K562 (cell line): ENCODE data around the gene SEC14L1. TPM values are rescaled to one million over a fixed set of nuclear protein-coding genes. Genes with fewer than 3 reads are reported as not detected.

Source experiments
- ATAC-seq: fragments of 200-7000 bp; cut with Tn5 transposase; 3 replicates; pipeline ENCODE4 v1.9.1; 2020; ENCODE audit warnings: moderate library complexity
- BruUV-seq: library from RNA; stranded (reverse); fragments of 400-500 nt; replicated peaks from 2 replicates; lab custom pipeline; 2021; lab: Mats Ljungman, UMichigan
- CTCF ChIA-PET: fragments of 300-600 bp; formaldehyde crosslinking; extraction: SDS; loops from one replicate; lab custom pipeline; 2021; ENCODE audit warnings: low intra/inter-chr PET ratio; lab: Yijun Ruan, JAX
- POLR2A ChIA-PET: fragments of 300-600, 350-650 bp; sonication (Branson Sonifier 250); formaldehyde crosslinking; extraction: SDS; loops from one replicate; lab custom pipeline; 2021; ENCODE audit warnings: antibody characterized with exemption, inconsistent platforms; lab: Yijun Ruan, JAX
- DNase-seq, 4 experiments: peaks; one replicate each; pipeline versions ENCODE4 v3.0.0 to v3.0.0-alpha.2; 2011 to 2018; ENCODE audit warnings: low spot score in 3 of 4, mixed read lengths in 3 of 4; ENCODE audit errors: extremely low read depth in 1 of 4
- FAIRE-seq: peaks from 2 replicates; lab custom pipeline; 2011; peaks lifted over from hg19 to GRCh38; lab: Jason Lieb, UNC
- H2AFZ ChIP-seq: 2 replicates; pipeline ENCODE4 v1.6.0; 2011; ENCODE audit warnings: low read depth, low read length, control low read depth, inconsistent platforms
- H3K27ac ChIP-seq: fragments of 200-600 bp; 3 replicates; pipeline ENCODE4 v1.8.0; 2011; ENCODE audit warnings: low read depth, mild to moderate bottlenecking, control low read depth, inconsistent platforms, low read length, moderate library complexity, mixed read lengths; ENCODE audit errors: extremely low read depth
- H3K27me3 ChIP-seq, 2 experiments: fragments of 300-600 bp in 1 of 2; 2 replicates in 1 of 2; 3 replicates in 1 of 2; pipeline versions ENCODE4 v1.6.0 to v1.8.0; 2011; ENCODE audit warnings: inconsistent platforms in 2 of 2, low read length in 2 of 2, mild to moderate bottlenecking in 1 of 2, mixed read lengths in 1 of 2, moderate library complexity in 1 of 2; ENCODE audit not compliant: control insufficient read depth in 2 of 2, insufficient read depth in 2 of 2
- H3K36me3 ChIP-seq: fragments of 300-600 bp; 3 replicates; pipeline ENCODE4 v1.8.0; 2011; ENCODE audit warnings: mild to moderate bottlenecking, low read length, inconsistent platforms; ENCODE audit not compliant: control insufficient read depth, insufficient read depth
- H3K4me1 ChIP-seq, 2 experiments: fragments of 200-600 bp in 1 of 2; replicated peaks in 1 of 2; 2 replicates in 1 of 2; 3 replicates in 1 of 2; pipeline versions ENCODE4 v1.5.1 to v1.8.0; 2011; ENCODE audit warnings: inconsistent platforms in 2 of 2, low read length in 2 of 2, mild to moderate bottlenecking in 1 of 2, mixed read lengths in 1 of 2, moderate library complexity in 1 of 2; ENCODE audit not compliant: control insufficient read depth in 2 of 2, insufficient read depth in 2 of 2
- H3K4me2 ChIP-seq: 2 replicates; pipeline ENCODE4 v1.6.1; 2011; ENCODE audit warnings: low read length, control low read depth, inconsistent platforms, mixed read lengths; ENCODE audit not compliant: insufficient read depth
- H3K4me3 ChIP-seq: fragments of 200-600 bp; sonication (generic), shearing (Covaris generic); 2 replicates; pipeline ENCODE4 v1.5.1; 2016; ENCODE audit warnings: control low read depth, inconsistent platforms
- H3K79me2 ChIP-seq: fragments of 200-600 bp; 3 replicates; pipeline ENCODE4 v1.8.0; 2011; ENCODE audit warnings: low read length, inconsistent platforms; ENCODE audit not compliant: control insufficient read depth, insufficient read depth
- H3K9ac ChIP-seq, 2 experiments: 2 replicates each; pipeline versions ENCODE4 v1.6.0 to v1.6.1; 2011; ENCODE audit warnings: low read depth in 2 of 2, low read length in 2 of 2, control low read depth in 1 of 2, inconsistent platforms in 1 of 2, mild to moderate bottlenecking in 1 of 2, mixed read lengths in 1 of 2; ENCODE audit not compliant: insufficient read depth in 1 of 2
- H3K9me1 ChIP-seq: one replicate; pipeline ENCODE4 v1.6.0; 2011; ENCODE audit warnings: inconsistent platforms, mild to moderate bottlenecking, low read length, moderate library complexity; ENCODE audit not compliant: control insufficient read depth, insufficient read depth
- H3K9me3 ChIP-seq: replicated peaks from 2 replicates; pipeline ENCODE4 v1.5.1; 2011; ENCODE audit warnings: low read depth, low read length, inconsistent platforms; ENCODE audit not compliant: control insufficient read depth, insufficient read depth
- H4K20me1 ChIP-seq: replicated peaks from 2 replicates; pipeline ENCODE4 v1.6.1; 2011; ENCODE audit warnings: low read length, inconsistent platforms, mixed read lengths; ENCODE audit not compliant: control insufficient read depth, insufficient read depth
- MEF2A ChIP-seq: IDR thresholded peaks from 2 replicates; pipeline ENCODE4 v1.6.1; 2011; ENCODE audit warnings: low read depth, mild to moderate bottlenecking, low read length, moderate library complexity; ENCODE audit not compliant: control insufficient read depth
- NFIC ChIP-seq: fragments of 450-650 bp; IDR thresholded peaks from 2 replicates; pipeline ENCODE4 v1.6.1; 2017; ENCODE audit warnings: mild to moderate bottlenecking, inconsistent platforms
- NFIX ChIP-seq: fragments of 250-450 bp; sonication (Bioruptor Pico); IDR thresholded peaks from 2 replicates; pipeline ENCODE4 v1.4.0; 2020; ENCODE audit warnings: low read depth, mild to moderate bottlenecking, moderate library complexity
- RBBP5 ChIP-seq: fragments of 200-600 bp; sonication (generic); IDR thresholded peaks from 2 replicates; pipeline ENCODE4 v1.6.1; 2012; ENCODE audit warnings: borderline replicate concordance, mild to moderate bottlenecking, low read length, control low read depth, inconsistent platforms; ENCODE audit not compliant: insufficient read depth, poor library complexity, severe bottlenecking
- TAL1 ChIP-seq: fragments of 450-650 bp; IDR thresholded peaks from 2 replicates; pipeline ENCODE4 v1.6.1; 2016; ENCODE audit warnings: mild to moderate bottlenecking
- UBTF ChIP-seq, 2 experiments: IDR thresholded peaks; 2 replicates each; pipeline ENCODE4 v1.6.1; 2012; ENCODE audit warnings: improper control_type of control experiment in 2 of 2, low read depth in 2 of 2, low read length in 2 of 2, borderline replicate concordance in 1 of 2
- ZBTB11 ChIP-seq, 3 experiments: fragments of 200-800 bp in 1 of 3; fragments of 250-450 bp in 1 of 3; fragments of 450-650 bp in 1 of 3; sonication (Bioruptor Pico) in 1 of 3; sonication (Bioruptor generic) in 1 of 3; formaldehyde crosslinking in 1 of 3; IDR thresholded peaks; 2 replicates each; pipeline versions ENCODE4 v1.6.1 to v1.8.0; 2016 to 2022; ENCODE audit warnings: mild to moderate bottlenecking in 2 of 3, missing genetic modification characterization in 2 of 3, missing compliant biosample characterization in 1 of 3, moderate library complexity in 1 of 3
- WGBS: fragments of 100-300 bp; shearing (Covaris generic); methylation state at CpG from one replicate; pipeline ENCODE4 v1.1.6; 2016; ENCODE audit warnings: low coverage, mixed read lengths; ENCODE audit not compliant: insufficient coverage; ENCODE audit errors: missing lambda C conversion rate; 5-methylcytosine and 5-hydroxymethylcytosine counted together
- in situ Hi-C: fragments of 300-500 bp; cut with MboI; formaldehyde crosslinking; loops from 4 replicates; pipeline ENCODE4 v1.15.0; 2018; ENCODE audit warnings: inconsistent platforms, mixed read lengths
- intact Hi-C: fragments of 100-400 bp; cut with micrococcal nuclease; formaldehyde crosslinking; loops from 2 replicates; pipeline ENCODE4 v1.14.2; 2022
- polyA plus RNA-seq, 8 experiments: library from polyadenylated mRNA; depleted of rRNA in 4 of 8; stranded (reverse) in 5 of 8; unstranded in 3 of 8; fragments of >200 nt; fragmentation: Nextera tagmentation in 2 of 8; fragmentation: Illumina TruSeq in 1 of 8; extraction: Ambion mirVana in 2 of 8; extraction: Trizol in 1 of 8; gene quantifications; 2 replicates each; pipeline versions ENCODE4 v1.2.1 to v1.2.3, GENCODE V29; 2011 to 2014; ENCODE audit warnings: inconsistent platforms in 1 of 8, missing spikeins in 1 of 8
- total RNA-seq, 7 experiments: library from RNA; depleted of rRNA in 6 of 7; stranded (reverse); fragments of >200 nt in 6 of 7; fragmentation: Illumina TruSeq in 2 of 7; extraction: Trizol in 2 of 7; gene quantifications; 2 replicates each; pipeline versions ENCODE4 v1.2.1 to v1.2.3, GENCODE V29; 2011 to 2021; ENCODE audit warnings: low replicate concordance in 1 of 7

The SEC14L1 gene
- total and polyA plus RNA-seq, 9 of the 15 experiments (the other 6 are each of a cell fraction or from before 2014, with no cell fraction given) = 3.1 to 39.7 (median 15.2) TPM

GRCh38 chr17:77163001-77163400 is 22.2 kb downstream of the SEC14L1 start:
- H3K27ac ChIP-seq = peak overlapping the region; percentile 82
- 13% methylated on average over 10 of the region's 10 CpGs for WGBS
- in situ Hi-C loops = no loop called here
- 0 out of 2 replicates have a peak, but pooled peaks have one; percentile 14 for TF ChIP-seq NFIC
- TF ChIP-seq TAL1 = peak; percentile 54; the same call in 1 of the 2 replicates
- TF ChIP-seq UBTF (IDR thresholded peaks at IDR 0.05; ENCODE audit: borderline replicate concordance in 1 of 2, low read depth in 2 of 2, low read length in 2 of 2) = 0 out of 4 replicates have a peak, but pooled peaks of 1 of the 2 experiments have one; percentile 60
- no peak for TF ChIP-seq MEF2A
- no peak for TF ChIP-seq NFIX (CRISPR knock-in tag)
- peak; percentile 25 for TF ChIP-seq RBBP5
- TF ChIP-seq ZBTB11 (CRISPR knock-in tag; IDR thresholded peaks at IDR 0.05) = peak in 1 of 3 experiments; percentile 76; a peak in 2 of 6 replicates

More at GRCh38 chr17:77163001-77163400, 22.2 kb downstream of the SEC14L1 start:
- no peaks in the 10 kb centered on the region for H3K9me1 ChIP-seq
- POLR2A ChIA-PET = interaction anchor here (0.6 to 2.3 kb wide), 6 partner anchors 16 to 67 kb away, joined by 3 to 11 read pairs (median 4); partner anchors contain the start of gene SEC14L1
- H3K4me1 ChIP-seq = peaks cover 27 to 47% of the 10 kb centered on the region in 2 experiments
- no peaks in the 10 kb centered on the region for H4K20me1 ChIP-seq
- CTCF ChIA-PET = interaction anchor here (0.6 to 0.7 kb wide), 2 partner anchors 74 to 606 kb away, joined by 3 read pairs; no protein-coding TSS in a partner anchor
- H3K9ac ChIP-seq = peak overlapping the region; percentile 56 to 80; a peak in 3 of 4 replicates
- FAIRE-seq (peak; percentile 87), DNase-seq (peak in 2 of 4 experiments; percentile 49 to 67), ATAC-seq (peak; percentile 82)
- intact Hi-C loops = no loop called here
- H3K36me3 ChIP-seq = peaks cover 3% of the 10 kb centered on the region; the same call in 1 of the 3 replicates
- H3K79me2 ChIP-seq = peaks cover 70% of the 10 kb centered on the region
- H3K27me3 ChIP-seq = no peaks in the 10 kb centered on the region
- peak overlapping the region; percentile 21; the same call in 1 of the 2 replicates for H3K4me3 ChIP-seq
- H3K9me3 ChIP-seq = peaks cover 14% of the 10 kb centered on the region
- H3K4me2 ChIP-seq = peak overlapping the region; percentile 84
- BruUV-seq = no TSS peak
- peak overlapping the region; percentile 82 for H2AFZ ChIP-seq
